ENCODE data around the gene AMIGO2.
"Not testable (repeated sequence)": the region's sequence is repeated elsewhere in the genome, so short reads cannot be mapped to it uniquely, and the experiment has no call there.

Gene AMIGO2

DNA sequence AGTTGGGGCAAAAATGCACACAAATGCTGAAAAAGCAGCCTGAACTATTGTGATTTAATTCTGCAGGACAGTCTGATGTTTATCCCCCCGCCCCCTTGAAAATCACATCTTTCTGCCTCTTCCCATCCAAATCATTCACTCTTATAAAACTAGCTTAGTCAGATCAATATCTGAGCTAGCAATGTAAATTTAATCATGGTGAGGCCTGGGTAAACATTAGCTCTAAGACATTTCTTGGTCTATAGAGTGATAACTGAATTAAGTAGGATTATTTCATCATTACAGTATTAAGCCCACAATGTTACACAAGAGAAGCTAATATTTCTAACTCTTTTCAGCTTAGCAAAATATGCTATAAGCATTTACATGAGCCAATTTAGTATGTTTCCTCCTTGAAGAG, 9.4 kb downstream of the AMIGO2 start:
- no peak for DNase-seq

GRCh38 chr12:47068539-47068938, 11.2 kb downstream of the AMIGO2 start:
- no peak for DNase-seq

DNA sequence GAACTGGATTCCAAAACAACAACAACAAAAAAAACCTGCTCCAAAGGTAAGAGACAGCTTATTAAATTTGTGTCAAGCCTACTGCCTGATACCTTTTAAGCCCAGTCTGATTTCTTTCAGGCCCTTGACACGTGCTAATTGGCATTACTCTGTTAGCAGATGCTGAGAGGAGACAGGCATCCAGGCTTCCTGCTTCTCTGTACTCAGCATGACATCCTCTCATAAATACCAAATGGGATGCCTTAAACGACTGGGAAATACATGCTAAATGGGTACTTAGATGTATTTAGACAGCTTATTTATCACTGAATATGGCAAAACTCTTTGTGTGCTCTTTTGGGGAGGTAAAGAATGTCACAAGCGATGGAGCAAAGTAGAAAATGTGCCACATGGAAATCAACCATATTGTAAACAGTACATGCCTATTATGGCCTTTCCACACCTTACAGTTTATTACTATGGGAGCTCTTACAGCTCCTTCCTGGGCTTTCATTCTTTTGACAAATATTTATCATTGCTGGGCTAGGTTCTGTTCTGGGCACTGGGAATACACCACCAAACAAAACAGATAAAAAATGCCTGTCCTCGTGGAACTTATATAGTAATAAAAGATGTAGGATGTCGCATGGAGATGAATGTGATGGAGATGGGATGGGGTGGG, 11.9 kb downstream of the AMIGO2 start:
- DNase-seq = no peak

DNA sequence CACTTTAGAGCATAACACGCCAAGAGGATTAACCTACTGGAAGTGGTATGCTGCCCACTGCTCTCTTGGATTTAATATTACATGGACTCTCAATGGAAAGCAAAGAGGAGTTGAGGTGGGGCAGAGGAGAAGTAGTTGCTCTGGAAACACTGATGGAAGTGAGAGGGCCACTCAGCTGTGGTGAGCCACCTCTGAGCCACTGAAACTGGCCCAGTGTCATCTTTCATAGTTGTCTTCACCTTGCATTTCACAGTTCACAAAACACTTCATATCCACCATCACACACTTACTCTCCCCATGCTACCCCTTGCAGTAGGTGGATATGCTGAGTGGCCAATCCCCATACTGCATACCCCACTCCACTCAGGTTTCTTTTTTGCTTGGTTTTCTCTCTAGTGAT, 12.6 kb downstream of the AMIGO2 start:
- no peak for DNase-seq

- DNase-seq = no peak
Measured at GRCh38 chr12:47066278-47067025, 13.3 kb downstream of the AMIGO2 start.

GRCh38 chr12:47065546-47065945, 14.2 kb downstream of the AMIGO2 start:
- DNase-seq = no peak

GRCh38 chr12:47058640-47059039, 21.1 kb downstream of the AMIGO2 start:
- DNase-seq = not testable (repeated sequence)

- not testable (repeated sequence) for DNase-seq
Measured at GRCh38 chr12:47056944-47057343, 22.8 kb downstream of the AMIGO2 start.

- DNase-seq = not testable (repeated sequence)
Measured at GRCh38 chr12:47055856-47056255, 23.9 kb downstream of the AMIGO2 start.

GRCh38 chr12:47054659-47055058, 25.1 kb downstream of the AMIGO2 start:
- DNase-seq = no peak

DNA sequence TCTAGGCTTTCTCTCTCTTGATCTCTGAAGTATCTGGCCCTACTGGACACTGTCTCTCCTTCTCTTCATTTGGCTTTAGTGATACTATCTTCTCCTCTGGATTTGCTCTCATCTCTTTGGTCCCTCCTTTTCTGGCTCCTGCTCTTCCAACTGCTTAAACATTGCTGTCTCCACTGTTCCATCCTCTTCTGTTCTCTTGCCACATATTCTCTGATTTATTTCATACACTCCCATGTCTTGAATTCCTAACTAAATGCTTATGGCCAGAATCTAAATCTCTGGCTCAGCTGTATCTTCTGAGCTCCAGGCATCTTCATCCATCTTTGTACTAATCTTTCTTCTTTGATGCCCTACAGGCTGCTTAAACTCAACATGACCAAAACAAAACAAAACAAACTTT, 25.8 kb downstream of the AMIGO2 start:
- DNase-seq = no peak

DNA sequence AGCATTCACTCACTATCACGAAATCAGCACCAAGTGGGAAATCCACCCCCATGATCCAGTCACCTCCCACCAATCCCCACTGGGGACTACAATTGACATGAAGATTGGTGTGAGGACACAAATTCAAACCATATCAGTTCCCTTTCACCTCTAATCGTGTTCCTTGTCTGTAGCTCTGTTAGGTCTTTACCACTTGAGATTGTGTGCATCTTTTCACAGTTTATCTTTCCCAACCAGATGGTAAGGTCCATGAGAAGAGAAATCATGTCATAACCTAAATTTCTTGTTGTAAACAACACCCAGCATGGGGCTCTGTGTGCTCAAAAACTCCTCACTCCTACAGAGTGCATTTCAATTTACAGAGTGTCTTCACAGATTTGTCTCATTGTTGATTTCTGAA, 27.5 kb downstream of the AMIGO2 start:
- no peak for DNase-seq

DNA sequence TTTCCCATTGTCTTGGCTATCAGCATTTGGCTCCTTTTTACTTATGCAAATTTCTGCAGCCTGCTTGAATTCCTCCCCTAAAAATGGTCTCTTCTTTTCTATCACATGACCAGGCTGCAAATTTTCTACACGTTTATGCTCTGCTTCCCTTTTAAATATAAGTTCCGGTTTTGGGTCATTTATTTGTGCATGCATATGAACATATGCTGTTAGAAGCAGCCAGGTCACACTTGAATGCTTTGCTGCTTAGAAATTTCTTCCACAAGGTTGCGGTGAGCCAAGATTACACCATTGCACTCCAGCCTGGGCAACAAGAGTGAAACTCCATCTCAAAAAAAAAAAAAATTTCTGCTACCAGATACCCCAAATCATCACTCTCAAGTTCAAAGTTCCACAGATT, 28.5 kb downstream of the AMIGO2 start:
- DNase-seq = not testable (repeated sequence)

DNA sequence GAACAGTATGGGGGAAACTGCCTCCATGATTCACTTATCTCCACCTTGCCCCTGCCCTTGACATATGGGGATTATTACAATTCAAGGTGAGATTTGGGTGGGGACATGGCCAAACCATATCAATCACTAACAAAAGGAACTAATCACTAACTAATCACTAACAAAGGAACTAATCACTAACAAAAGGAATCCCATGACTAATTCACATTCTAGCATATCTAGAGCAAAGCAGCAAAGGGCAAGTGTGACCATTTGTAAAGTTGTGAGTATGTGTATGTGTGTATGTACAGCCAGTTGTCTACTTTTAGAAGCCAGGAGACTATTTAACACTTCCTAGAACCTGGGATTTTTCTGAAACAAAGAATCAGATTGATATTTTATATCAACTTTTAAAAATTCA, 31.2 kb downstream of the AMIGO2 start:
- no peak for DNase-seq

- no peak for DNase-seq
Measured at GRCh38 chr12:47041327-47041726, 38.4 kb downstream of the AMIGO2 start.

DNA sequence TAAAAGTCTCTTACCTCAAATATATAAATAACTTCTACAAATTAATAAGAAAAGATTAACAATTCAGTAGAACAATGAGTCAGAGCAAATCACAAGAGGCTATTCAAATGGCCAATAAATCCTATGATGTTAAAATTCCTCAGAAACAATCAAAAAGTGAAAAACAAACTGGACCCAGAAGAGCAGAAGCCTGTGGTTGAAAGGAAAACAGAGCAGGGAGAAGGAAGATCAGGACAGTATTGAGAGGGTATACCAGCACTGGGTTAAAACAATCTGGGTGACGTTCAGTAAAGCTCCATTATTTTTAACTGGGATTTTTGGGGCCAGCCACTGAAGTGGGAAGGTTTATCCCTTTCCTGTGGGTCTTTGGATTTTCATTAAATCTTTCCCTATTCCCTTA, 40.0 kb downstream of the AMIGO2 start:
- no peak for DNase-seq

GRCh38 chr12:47039079-47039478, 40.7 kb downstream of the AMIGO2 start:
- no peak for DNase-seq

GRCh38 chr12:47038270-47038748, 41.5 kb downstream of the AMIGO2 start:
- no peak for DNase-seq

GRCh38 chr12:47035484-47035883, 44.3 kb downstream of the AMIGO2 start:
- no peak for DNase-seq

DNA sequence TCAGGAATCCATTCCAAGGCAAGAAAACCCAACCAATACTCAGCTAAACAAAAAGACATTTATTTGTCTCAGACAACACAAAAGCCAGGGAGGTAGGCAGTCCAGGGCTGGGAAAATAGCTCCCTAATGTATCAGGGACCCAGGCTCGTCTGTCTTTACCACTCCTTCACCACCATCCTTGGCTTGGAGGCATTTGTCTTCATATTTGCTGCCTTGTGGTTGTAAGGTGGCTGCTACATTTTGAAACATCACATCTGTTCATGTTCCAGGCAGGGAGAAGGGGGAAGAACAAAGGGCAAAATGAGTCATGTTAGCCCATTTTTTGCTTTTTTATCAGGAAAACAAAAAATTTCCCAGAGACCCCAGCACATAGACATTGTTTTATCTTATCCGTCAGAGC, 45.1 kb downstream of the AMIGO2 start:
- DNase-seq = no peak

DNA sequence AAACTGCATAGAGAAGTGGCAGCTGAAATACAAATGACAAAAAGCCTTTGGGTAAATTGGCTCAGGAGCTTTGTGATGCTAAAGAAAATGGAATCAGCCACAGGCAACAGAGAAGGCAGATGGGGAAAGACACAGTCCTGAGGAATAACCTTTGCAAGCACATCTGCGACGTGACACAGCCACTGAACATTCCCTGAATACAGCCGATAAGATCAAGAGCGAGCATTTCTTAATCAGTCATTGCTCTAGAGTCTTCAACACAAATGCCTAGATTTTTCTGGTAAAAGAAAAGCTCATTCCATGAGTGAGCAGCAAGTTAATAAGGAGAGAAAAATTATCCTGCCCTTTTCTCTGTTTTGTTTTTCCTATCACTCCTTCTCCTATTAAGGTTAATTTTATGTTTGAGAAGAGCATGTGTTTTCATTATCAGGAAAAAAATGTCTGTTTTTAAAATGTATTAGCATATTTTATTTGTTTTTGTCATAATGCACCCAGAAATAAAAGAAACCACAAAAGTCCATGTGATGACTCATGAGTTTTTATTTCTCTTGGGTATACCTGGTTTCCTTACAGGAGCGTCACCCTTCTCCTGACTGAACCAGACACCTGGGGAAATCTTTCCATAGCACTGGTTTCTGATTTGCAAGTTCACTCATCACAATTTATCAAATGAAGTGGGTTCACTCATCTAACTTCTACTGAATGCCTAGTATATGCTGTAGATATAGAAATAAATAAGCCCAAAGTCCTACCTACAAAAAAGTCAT, 45.8 kb downstream of the AMIGO2 start:
- DNase-seq = no peak

DNA sequence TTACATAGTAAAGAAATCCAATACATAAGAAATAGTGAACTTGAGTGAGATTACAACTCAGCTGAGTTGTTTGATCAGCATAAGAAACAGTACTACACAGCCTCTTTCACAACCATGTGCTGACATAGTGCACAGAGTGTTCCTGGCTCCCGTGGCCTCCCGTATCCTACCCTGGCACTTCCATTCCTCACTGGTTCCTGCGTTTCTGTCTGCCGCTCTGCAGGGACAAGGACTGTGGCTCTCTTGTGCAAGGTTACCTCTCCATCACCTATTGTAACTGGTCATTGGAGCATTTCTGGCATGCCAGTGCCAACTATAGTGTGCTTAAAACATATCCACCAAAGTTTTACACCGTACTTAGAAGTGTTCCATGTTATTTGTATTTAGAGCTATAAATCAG, 46.7 kb downstream of the AMIGO2 start:
- DNase-seq = no peak

GRCh38 chr12:47032644-47033043, 47.1 kb downstream of the AMIGO2 start:
- no peak for DNase-seq

DNA sequence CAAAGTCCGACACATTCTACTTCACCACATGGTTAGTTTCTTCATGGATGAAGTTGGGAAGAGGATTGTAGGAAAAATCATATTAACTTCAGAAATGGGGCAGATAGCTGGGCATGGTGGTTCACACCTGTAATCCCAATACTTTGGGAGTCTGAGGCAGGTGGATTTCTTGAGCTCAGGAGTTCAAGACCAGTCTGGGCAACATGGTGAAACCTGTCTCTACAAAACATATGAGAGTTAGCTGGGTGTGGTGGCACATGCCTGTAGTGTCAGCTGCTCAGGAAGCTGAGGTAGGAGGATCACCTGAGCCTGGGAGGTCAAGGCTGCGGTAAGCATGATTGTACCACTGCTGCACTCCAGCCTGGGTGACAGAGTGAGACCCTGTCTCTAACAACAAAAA, 49.9 kb downstream of the AMIGO2 start:
- no peak for DNase-seq
